D341Med (cell line): ENCODE data around the gene HNMT.
"Not testable (repeated sequence)": the region's sequence is repeated elsewhere in the genome, so short reads cannot be mapped to it uniquely, and the experiment has no call there.

Experiments
- DNase-seq: peaks from one replicate; pipeline ENCODE4 v3.0.0; 2012; ENCODE audit warnings: low spot score

Gene HNMT

DNA sequence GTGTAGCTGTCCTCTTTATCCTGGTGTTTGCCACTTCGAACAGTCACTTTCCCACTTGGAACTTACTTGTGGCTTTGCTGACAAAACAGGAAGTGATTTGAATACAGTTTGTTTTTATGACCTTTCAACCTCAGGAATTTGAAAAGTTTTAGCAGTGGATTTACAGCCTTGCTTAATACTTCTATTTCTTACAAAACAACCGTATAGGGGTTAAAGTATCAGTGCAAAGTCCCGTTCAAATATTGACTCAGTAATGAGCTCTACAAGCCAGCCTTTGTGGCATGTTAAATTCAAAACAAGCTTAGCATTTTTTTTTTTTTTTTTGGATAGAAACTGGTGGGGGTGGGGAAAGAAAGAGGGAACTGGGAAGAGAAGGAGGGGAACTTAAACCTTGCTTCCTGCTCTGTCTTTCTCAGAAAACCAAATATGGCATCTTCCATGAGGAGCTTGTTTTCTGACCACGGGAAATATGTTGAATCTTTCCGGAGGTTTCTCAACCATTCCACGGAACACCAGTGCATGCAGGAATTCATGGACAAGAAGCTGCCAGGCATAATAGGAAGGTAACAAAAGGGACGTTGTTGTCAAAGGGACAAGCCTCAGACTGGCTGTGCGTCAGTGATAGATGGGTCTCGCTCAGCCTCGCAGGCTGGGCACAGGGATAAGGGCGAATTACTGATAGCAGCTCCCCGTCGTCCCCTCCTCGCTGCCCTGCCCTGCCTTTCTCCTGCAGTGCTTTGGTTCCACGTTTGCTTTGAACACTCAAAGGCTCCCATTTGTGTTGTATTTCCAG, at the start of gene HNMT:
Gene HNMT (plus strand): TSS at position 408 of the 793 bp plus-strand sequence. CDS start 19 bp downstream, at position 427.
- DNase-seq: no peak

DNA sequence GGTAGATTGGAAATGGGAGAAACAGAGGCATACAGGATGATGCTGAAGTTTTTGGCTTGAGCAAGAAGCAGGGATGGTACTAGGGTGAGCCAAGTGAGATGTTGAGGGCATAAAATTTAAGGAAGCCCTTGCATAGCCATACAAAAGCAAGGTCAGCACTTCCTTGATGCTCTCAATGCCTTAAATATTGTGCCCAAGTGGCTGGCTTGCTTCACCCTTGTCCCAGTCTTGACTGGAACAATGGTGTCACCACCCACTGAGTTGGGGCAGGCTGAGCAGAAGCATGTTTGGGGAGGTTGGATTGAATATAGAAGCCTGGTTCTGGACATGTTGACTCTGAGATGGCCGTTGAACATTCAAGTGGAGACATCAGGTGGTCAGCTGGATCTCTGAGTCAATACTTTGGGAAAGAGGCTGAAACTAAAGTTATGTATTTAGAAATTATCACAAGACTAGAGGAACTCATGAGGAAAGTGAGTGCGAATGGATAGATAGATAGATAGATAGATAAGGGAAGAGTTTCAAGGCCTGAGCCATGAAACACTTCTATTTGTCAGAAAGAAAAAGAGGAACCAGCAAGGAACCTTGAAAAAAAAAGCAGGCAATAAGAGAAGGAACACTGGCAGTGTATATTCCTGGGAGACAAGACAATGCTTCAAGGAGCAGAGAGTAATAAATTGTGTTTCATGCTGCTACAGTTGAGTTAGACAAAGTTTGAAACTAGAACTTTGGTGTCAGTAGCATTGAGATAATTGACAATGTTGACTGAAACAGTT, 43.0 kb upstream of the HNMT start:
- no peak for DNase-seq

DNA sequence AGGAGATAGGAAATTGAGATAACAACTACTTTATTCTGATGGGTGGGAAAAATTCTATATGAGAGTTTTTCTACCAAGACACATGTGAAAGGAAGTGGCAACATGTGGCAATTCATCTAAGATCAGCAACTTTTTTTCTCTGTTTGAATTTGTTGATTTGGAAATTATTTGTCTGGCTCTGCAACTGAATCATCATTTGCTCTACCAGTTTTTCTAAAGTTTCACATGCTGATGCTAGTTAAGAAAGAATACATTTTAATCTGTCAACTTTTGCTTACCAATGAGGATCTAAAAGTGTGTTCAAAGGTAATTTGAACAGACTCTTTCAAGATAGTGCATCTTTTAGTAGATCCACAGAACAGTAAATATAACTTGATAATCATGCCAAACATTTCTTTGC, 42.1 kb upstream of the HNMT start:
- not testable (repeated sequence) for DNase-seq

DNA sequence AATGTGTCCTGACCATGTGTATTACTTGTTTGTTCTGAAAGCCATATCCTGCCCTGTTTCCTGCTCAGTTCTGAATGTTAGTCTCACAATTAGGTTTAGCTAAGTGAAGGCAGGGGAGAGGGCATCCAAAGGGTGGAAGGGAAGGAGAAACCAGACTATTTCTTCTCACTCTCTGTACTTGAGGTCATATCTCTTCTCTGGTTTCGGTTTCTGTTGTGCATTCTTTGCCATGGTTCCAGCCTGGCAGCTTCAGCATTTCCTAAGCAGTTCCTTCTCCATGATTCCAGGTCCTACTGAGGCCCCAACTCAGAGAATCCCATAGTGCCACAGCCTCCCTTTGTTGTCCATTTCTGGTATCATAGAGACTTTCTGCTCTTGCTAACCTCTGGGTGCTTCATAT, 40.3 kb upstream of the HNMT start:
- no peak for DNase-seq

DNA sequence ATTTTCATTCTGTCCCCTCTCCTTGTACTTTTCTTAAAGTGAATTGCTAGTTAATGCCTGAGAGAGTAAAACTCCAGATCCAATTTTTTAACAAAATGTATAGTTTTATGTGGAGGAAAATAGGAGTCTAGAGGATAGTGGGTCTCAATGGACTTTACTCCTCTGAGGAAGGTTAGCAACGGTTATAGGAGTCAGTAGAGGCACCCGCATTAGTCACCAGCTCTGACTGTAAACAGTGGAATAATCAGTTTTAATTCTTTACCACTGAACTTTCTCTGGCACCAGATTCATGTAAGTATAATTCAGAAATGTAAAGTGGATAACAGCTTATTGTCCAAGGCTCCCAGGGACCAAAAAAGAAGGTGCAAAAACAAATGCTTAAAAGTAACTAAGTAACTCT, 38.7 kb upstream of the HNMT start:
- DNase-seq: no peak

DNA sequence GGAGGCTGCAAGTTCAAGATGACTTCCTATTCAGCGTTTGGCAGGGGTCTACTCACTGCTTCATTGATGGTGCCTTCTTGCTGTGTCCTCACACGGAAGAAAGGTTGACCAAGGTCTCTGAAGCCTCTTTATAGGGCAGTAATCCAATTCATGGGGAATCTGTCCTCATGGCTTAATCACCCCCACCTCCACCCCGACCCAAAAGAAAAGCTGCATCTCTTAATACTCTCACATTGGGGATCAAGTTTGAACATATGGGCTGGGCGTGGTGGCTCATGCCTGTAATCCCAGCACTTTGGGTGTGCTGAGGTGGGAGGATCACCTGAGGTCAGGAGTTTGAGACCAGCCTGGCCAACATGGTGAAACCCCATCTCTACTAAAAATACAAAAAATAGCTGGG, 36.4 kb upstream of the HNMT start:
- DNase-seq: peak; percentile 52

DNA sequence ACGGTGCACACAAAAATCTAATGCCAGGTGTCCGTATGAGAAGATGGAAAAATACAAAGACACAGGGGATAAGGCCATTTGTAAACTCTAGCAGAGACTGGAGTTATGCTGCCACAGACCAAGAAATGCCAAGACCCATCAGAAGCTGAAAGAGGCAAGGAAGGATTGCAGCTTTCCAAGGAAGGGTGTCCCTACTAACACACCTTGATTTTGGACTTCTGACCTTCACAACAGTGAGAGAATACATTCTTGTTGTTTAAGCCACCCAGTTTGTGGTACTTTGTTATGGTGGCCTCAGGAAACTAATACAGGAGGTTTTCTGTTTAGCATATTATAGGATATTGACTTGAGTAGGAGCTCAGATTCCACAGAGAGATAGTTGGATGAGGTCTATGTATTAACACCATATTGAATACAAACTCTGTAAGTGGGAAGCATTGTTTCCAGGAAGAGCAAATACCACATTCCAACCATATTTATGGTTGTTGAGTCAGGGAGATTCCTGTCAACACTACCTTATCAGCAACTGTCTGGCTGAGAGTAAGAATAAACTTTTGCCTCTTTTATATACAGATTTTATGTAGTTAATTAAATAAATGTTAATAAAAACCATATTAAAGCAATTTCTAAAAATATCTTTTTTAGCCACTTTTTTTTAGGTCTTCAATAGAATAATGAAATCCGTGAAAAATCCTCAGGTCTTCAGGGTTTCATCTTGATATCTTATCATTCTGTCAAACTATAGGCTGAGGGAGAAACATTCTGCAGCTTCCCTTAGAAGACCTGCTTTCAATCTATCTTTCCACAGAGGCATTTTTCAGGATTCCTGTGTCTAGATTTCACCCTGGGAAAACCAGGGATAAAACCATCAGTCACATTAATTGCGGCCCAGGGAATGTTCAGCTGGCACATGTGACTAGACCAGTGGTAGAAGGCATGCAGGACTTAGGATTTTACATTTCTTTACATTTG, 35.4 kb upstream of the HNMT start:
- DNase-seq: no peak

DNA sequence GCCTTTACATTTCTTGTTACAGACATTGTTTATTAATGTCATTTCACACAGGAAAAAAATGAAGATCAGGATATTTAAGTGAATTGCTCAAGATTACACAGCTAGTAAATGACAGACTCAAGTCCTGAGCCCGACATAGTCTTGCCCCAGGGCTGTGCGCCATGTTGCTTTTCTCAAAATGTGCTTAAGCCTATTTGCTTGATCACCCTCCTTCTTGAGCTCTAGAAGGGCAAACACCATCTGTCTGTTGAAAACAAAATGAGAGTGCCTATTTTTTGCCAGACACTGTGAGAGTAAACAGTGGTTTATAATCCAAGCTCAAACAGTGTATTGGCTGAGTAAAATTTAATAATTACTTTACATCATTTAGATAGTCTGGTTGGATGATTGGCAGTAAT, 34.8 kb upstream of the HNMT start:
- DNase-seq: peak; percentile 62

DNA sequence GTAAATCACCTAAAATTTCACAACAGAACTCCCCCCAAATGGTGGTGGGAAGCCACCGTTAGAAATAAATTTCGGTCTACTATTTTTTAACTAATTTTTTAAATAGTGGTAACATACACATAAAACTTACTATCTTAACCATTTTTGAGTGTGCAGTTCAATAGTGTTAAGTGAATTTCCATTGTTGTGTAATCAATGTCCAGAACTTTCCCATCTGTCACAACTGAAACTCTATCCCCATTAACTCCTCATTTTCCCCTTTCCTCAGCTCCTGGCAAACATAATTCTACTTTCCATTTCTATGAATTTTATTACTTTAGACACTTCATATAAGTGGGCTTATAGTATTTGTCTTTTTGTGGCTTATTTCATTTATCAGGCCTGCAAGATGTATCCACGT, 34.1 kb upstream of the HNMT start:
- no peak for DNase-seq

DNA sequence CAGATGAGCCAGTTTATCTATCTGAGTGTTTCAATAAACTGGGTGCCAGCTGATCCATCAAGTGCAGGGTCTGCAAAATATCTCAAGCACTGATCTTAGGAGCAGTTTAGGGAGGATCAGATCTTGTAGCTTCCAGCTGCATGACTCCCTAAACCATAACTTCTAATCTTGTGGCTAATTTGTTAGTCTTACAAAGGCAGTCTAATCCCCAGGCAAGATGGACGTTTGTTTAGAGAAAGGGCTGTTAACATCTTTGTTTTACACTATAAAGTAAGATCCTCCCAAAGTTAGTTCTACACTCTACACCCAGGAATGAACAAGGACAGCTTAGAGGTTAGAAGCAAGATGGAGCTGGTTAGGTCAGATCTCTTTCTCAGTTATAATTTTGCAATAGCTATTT, 28.7 kb upstream of the HNMT start:
- DNase-seq: no peak

DNA sequence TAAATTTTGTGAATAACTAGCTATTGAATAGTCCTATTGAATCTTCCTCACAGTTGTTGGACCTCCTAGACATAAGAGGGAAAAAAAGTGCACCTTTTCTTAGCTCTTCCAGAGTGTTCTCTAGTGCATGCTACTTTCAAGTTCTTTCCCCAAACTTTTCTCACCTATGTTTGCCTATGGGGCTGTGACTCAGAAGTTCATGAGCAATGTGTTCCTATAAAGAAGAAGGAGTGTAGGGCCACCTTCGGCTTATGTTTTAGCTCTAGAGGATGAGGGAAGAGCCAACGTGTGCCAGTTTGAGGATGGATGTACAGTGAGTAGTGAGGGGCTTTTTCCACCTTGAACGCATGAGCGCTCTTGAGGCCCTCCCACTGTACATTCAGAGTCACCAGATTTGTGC, 27.0 kb upstream of the HNMT start:
- DNase-seq: no peak

DNA sequence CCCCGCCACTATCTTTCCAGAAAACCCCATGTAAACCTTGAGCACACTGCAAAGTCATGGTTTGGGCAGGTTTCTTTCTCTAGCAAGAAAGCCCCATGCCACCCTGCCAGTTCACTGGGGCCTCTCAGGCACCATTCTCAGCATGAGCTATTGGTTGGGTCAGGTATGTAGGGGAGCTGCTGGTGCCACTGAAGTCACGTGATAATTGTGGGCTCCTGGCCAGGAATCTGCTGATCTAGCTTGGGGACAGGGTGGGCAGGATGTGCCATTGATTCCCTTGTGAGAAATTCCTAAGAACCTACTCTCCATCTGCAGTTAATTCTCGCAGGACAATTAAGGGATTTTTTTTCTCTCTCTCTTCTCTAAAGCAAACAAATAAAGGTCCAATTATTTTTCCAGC, 26.5 kb upstream of the HNMT start:
- peak; percentile 54 for DNase-seq

DNA sequence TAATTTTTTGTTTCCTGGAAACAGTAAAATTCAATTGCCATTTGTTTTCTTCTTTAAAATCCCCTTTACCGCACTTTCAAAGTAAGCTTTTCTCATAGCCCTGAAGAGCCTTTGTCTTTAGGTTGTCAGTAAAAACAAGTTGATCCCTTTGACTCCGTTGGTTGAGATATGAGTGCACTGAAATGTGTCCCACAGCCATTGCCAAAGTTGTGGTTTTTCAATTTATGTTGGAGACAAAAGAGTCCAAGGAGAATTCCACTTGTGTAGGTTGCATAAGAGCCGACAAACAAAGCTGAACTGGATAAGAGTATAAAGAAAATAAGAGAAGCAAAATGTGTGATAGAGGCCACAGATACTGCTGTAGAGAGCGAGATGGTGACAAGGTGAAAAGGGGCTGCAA, 26.1 kb upstream of the HNMT start:
- no peak for DNase-seq

DNA sequence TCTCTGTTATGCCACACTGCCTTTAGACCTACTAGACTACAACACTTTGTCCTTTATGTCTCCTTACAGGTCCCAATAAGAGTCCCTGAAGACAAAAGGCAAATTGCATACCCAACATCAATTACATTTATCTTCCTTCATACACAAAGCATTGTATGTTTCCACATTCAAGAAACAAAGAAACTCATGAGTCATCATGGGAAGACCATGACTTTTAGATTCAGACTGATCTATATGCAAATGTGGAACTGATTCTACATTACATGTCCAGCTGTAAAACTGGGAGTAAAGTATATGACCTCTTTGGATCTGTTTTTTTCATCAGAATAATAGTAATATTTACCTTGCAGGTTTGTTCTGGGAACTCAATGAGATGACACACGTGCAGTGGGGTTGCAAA, 25.2 kb upstream of the HNMT start:
- no peak for DNase-seq

DNA sequence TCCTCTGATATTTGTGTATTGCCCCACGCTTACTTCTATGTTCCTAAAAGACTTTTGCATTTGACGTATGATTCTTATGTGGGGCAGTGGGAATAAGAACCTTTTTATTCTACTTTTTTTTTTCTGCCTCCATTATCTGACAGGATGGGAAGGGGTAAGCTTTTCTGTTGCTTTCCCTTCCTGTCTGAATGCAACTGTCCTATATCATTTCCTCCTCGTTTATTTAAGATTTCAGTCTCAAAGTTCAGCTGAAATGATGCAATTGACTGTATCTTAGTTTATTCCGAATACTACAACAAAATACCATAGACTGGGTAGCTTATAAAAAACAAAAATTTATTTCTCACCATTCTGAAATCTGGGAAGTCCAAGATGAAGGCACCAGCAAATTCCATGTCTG, 24.1 kb upstream of the HNMT start:
- no peak for DNase-seq

DNA sequence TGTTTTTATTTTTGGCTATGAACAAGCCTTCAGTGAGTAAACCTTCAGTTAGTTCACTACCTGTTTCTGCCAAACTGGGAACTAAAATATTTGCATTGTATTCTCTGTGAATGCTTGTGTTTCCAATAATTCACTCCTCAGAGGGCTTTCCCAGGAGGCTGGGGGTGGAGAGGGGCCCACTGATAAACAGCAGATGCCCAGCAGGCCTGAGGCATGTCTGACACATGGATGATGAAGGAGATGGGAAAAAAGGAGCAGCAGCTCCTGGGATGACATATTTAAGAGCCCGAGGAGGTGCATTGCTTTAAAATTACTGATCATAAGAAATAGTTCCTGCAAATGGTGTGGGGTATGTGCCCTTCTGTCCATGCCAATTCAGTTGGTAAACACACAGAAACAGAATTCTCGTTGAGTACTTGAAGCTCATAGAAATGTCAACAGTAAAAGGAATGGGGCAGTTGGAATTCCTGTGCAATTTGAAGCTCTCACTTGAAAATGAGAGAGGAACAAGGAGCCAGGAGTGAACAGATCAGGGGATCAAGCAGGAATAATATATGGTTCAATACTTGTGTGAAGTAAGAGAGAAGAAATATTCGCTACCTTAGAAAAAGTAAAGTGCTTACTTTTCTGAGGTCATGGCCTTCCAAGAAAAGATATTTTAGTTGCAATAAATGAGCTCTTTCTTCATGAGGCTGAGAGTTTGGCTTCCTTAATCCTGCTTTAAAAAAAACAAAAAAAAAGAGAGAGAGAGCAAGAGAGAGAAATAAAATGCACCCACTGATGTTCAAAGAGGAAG, 22.0 kb upstream of the HNMT start:
- no peak for DNase-seq

DNA sequence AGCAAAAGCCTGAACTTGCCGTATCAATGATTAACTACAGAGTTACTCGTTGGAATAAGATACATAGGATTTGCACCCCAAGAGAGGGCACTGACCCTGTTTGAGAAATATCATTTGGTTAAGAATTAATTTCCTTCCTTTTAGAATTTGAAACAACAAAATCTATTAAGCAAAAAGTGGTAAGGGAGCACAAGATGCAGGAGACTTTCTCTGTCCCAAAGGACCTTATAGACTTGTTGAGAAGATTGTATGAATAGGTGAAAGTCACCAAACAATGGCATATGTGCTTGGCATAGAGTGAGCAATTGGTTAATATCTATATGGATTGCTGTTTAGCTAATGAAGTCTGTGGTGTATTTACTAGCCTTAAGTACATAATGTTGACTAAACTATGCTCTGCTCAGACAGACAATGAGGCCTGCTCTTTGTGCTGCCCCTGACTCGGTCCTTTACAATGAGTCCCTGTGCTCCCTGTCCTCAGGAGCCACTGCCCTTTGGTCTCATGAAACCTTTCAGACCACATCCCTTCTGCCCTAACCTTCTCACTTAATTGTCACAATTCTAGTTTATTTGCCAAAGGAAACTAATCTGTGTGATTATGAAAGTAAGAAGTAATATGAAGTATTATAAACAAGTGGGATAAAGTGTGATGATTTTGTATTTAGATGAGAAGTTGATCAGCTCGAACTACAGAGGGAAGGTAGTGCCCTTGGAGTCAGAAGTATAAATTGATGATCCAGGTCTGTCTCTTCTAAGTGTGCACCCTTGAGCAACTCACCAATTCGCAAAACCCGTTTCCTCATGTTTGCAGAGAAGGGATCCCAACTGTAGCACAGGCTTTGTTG, 21.2 kb upstream of the HNMT start:
- no peak for DNase-seq

DNA sequence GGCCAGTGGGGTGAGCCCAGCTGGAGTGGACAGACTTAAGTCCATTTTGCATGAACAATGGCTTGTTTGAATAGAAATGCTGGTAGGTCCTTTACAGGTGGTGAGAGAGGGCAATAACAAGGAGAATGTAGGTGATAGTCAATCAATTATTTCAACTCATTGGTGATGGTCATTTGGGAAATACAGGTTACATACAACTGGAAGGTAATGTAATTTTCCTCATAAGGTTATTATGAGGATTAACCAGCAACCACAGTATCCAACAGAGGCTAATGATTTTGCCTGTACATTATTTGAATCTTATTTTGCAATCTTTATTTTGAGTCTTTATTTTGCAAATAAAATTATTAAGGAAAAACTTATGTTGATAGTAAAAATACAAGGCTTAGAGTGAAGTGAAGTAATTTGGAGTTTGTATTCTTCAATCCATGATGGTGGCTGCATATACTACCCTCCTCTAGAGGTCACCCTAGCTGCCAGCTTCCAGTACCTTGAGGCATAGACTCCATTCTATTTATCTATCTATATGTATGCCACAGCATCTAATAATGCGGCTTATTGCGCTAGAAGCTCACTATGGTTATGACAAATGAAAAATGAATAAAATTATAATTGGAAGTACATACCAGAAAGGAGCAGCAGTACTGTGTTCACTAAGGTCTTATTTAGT, 20.5 kb upstream of the HNMT start:
- DNase-seq: no peak

DNA sequence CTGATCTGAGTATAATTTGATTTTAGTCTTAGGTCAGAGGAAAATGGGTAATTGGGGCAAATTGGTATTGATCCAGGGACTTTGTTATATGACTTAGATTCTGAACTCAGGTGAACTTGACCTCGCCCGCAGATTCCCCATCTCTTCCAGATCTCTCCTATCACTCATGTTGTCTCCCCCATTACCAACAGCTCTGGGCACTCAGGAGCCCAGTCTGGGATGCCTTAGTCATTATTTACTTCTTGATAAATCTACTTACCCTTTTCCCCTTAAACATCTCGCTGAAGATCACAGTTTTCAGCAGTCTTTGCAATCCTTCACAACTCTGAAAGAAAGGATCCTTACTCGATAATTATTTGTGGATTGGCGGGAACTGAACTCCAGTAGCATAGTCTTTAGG, 19.6 kb upstream of the HNMT start:
- no peak for DNase-seq

DNA sequence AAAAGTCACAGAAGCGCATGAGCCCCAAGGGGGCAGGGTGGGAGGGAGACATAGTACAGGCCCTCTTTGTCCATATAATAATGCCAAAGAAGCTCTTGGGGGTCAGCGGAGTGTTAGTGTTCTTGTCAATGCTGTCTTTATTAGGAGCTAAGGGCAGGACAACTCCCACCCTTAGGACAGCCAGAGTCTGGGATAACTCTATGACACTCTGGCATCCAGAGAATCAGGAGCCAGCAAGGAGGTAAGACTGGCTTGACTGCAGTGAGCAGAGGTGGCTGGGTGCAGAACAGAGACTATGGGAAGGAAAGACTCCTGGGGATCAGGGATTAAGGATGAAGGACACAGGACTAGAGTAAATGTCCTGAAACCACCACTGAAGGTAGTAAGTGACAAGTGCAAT, 19.0 kb upstream of the HNMT start:
- DNase-seq: no peak
